DMS 273 (cell line): ENCODE results near the gene EIF1AX.
"Not testable (repeated sequence)": the region's sequence is repeated elsewhere in the genome, so short reads cannot be mapped to it uniquely, and the experiment has no call there.

Experiments used
- DNase-seq: peaks from one replicate; lab custom pipeline; 2025; ENCODE audit not compliant: unreplicated experiment; lab: John Stamatoyannopoulos, UW

EIF1AX gene, protein sequence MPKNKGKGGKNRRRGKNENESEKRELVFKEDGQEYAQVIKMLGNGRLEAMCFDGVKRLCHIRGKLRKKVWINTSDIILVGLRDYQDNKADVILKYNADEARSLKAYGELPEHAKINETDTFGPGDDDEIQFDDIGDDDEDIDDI

DNA sequence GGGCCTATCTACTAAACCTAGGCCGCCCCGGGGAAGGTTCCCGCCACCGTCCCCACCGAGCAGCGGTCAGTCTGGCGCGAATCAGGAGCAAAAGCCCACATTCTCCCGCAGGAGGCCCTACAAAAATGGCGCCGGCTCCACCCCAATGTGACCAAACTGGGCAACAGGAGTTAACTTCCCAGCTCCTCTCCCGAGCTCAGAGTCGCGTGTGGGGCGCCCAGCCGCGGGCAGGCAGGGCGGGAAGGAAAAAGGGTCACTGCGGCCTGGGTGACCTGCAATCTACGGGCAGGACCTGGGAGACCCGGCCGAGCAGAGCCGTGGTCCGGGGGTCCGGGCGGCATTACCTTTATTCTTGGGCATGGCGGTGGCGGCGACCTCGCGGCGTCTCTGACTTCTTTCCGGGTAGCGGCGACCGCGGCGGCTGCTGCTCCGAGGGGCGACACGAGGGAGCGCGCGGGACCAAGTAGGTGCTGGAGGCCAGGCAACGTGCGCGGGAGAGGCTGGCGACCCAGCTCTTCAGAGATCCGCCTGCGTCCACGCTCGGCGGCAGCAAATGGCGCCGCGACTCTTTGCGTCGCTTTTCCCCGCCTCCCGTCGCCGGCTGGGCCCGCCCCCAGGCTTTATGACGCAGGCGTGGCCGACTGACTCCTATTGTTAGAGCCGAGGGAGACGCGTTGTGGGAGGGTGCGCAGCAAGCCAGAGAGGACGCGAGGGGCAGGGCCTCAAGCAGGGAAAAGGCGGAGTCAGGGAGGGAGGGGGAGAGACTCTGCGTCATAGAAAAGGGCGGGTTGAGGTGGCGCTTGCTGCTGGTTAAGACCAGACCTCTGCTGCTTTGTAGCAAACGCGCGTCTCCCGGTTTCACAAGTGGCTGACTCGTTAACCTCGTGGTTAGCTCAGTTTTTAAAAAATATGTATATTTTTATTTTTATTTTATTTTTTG is at the start of gene EIF1AX:
Gene EIF1AX, minus strand, starts transcription at position 558 of the 940 bp plus-strand sequence. Its CDS starts 198 bp downstream, at position 360.
- peak; percentile 100 for DNase-seq

- no peak for DNase-seq
These were observed 47.5 kb upstream of the EIF1AX start for GRCh38 chrX:20189171-20189570.

- no peak for DNase-seq
These were observed 40.1 kb upstream of the EIF1AX start for GRCh38 chrX:20181598-20182329.

GRCh38 chrX:20177093-20177492 is 35.5 kb upstream of the EIF1AX start:
- DNase-seq: no peak

- no peak for DNase-seq
These were observed 32.2 kb upstream of the EIF1AX start for GRCh38 chrX:20173856-20174255.

GRCh38 chrX:20173313-20173712 is 31.7 kb upstream of the EIF1AX start:
- no peak for DNase-seq

GRCh38 chrX:20171887-20172286 is 30.2 kb upstream of the EIF1AX start:
- no peak for DNase-seq

DNA sequence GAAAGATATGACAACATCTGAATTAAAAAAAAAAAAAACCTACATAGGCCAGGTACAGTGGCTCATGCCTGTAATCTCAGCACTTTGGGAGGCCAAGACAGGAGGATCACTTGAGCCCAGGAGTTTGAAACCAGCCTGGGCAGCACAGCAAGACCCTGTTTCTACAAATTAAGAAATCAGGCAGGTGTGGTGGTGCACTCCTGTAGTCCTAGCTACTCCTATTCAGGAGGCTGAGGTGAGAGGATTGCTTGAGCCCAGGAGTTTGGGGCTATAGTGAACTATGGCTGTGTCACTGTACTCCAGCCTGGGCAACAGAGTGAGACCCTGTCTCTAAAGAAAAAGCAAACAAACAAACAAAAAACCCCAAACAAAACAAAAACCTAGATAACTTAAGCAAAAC is 20.9 kb upstream of the EIF1AX start:
- DNase-seq: not testable (repeated sequence)

- no peak for DNase-seq
These were observed 18.3 kb upstream of the EIF1AX start for GRCh38 chrX:20159797-20160385.

- no peak for DNase-seq
These were observed 10.1 kb upstream of the EIF1AX start for GRCh38 chrX:20151689-20152088.

GRCh38 chrX:20149326-20149725 is 7.7 kb upstream of the EIF1AX start:
- no peak for DNase-seq

- no peak for DNase-seq
These were observed 5.9 kb upstream of the EIF1AX start for GRCh38 chrX:20147561-20147960.

DNA sequence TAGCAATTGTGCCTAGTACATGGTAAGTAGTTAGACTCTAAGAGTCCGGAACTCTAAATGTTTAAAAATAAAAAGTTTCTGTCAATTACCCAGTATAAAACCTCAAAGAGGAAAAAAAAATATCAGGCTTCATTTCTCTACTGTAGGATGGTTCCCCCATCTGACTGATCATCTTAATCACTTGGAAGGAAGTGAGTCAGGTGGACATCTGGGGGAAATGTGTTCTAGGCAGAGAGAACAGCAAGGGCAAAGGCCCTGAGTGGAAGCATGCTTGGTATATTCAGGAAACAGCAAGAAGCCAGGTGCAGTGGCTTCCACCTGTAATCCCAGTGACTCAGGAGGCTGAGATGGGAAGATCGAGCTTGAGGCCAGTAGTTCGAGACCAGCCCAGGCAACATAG is 2.9 kb upstream of the EIF1AX start:
- peak; percentile 20 for DNase-seq

DNA sequence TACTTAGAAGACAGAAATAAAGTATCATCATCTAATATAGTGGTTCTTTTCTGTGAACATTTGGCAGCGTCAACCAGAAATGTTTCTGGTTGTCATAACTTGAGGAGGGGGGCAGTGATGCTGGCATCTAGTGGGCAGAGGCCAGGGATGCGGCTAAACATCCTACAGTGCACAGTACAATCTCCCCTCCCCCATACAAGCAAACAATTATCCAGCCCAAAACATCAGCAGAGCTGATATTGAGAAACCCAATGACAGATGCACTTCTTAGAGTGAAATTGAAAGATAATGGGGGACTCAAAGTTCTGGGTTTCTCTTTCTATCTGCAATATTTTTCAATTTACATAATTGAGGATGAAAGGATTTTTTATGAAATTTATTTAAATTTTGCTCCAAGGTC is 1.9 kb upstream of the EIF1AX start:
- DNase-seq: peak; percentile 43

GRCh38 chrX:20143111-20143510 is 1.5 kb upstream of the EIF1AX start:
- DNase-seq: no peak

- DNase-seq: peak; percentile 59
These were observed 1.2 kb downstream of the EIF1AX start for GRCh38 chrX:20140420-20140819.

- DNase-seq: no peak
These were observed 1.7 kb downstream of the EIF1AX start for GRCh38 chrX:20139966-20140365.

DNA sequence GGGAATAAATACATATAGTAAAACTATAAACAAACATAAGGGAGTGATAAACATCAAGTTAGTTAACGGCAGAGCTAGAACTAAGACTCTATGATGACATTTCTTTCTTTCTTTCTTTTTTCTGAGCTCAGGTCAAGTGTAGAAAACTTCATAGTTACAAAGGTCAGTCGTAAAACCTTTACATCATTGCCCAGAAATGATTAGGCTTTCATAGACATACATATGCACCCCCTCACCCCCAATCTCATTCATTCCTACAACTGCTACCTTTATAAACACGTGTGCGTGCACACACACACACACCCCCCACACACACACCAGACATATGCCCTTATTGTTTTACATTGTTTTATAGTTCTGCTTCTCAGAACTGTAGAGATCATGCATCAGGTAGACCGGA is 5.7 kb downstream of the EIF1AX start:
- DNase-seq: no peak

DNA sequence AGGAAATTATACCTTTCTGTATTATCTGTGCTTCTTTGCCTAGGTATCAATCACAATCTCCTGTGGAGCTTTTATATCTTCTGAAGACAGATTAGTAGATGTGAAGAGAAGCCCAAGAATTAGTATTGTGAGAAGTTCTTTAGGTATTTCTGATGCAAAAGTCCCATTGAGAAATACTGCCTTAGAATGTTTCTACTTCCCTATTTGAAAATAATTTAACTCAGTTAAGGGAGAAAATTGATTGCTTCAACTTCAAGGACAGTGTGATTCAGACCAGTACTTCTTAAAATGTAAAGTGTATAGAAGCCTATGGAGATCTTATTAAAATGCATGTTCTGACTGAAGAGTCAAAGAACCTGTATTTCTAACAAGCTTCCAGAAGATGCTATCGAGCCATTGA is 9.0 kb downstream of the EIF1AX start:
- DNase-seq: no peak

DNA sequence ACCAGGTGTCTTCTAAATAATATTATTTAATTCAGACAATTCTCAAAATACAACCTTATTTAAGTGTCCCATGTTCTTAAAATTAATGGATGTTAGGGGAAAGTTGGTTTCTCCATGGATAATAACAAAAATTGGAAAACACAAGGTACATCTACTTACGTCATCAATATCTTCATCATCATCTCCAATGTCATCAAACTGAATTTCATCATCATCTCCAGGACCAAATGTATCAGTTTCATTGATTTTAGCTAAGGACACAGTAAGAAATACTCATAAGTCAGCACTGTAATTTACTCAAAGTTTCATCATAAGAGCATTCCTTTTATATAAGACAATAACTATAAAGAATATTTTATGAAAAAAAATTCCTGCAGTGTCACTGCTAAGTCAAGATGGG is 11.3 kb downstream of the EIF1AX start:
- no peak for DNase-seq

DNA sequence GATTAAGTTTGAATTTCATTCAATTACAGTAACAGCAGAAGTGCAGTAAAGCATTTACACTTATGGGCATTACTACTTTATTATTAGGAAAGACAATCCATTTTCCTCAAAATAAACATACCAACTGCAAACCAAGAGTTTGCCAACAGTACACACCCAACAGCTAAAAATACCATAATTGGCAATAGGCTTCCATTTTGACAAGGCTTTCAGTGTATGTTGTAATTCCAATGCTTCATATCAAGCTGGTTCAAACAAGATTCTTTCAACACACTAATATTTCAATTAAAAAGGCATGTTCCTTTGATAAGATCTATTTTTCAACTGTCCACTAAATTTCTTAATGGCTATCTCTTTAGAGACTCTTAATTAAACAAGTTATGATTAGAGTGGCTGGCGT is 12.1 kb downstream of the EIF1AX start:
- no peak for DNase-seq
